Measurements from ENCODE around the gene SGCD.

GRCh38 chr5:156582193-156582598, 255.2 kb downstream of the SGCD start:
- TF ChIP-seq EZH2 (IDR thresholded peaks at IDR 0.05; ENCODE audit: insufficient read depth, poor library complexity, severe bottlenecking) (no peak), EZH2phosphoT487 (IDR thresholded peaks at IDR 0.05; ENCODE audit: insufficient read depth, low read depth) (no peak)

Measured in GM23248 (cell line).